Measurements from ENCODE around the gene CHRNE.

Gene CHRNE

DNA sequence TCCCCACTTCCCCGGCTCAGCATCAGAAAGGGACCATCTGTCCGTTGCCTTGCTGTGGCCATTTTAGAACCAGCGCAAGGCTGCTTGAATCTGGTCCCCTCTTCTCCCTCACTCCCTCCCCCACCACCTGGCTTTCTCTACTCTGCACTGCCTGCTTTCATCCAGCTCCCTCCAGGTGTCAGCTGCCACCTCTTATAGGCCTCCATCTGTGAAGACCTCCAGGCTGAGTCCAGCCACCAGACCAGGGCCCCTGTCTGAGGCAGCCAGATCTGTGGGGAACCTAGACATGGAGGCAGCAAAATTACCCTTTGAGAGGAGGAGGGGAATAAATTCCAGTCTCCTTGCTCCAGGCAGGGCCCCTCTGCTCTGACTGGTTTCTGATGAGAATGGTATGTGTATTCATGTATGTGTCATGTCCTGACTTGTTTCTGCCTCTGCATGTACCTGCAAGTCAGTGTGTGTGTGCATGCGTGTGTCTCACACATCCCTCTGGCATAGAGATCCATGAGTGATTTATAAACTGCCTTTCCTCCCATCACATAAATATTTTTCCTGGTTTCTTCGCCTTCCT is 48.7 kb downstream of the CHRNE start:
- DNase-seq (ENCODE audit: low spot score) = no peak

DNA sequence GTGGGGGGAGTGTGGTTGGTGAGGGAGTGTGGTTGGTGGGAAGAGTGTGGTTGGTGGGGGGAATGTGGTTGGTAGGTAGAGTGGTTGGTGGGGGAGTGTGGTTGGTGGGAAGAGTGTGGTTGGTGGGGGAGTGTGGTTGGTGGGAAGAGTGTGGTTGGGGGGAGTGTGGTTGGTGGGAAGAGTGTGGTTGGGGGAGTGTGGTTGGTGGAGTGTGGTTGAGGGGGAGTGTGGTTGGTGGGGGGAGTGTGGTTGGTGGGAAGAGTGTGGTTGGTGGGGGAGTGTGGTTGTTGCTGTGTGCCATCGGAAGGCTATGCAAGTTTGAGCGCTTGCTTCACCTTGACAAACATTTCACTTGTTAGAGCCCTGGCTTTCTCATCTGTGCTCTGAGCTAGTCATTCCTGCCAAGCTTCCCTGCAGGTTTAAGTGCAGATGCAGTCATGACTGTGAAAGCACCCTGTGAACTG is 49.7 kb downstream of the CHRNE start:
- no peak for DNase-seq (ENCODE audit: low spot score)

DNA sequence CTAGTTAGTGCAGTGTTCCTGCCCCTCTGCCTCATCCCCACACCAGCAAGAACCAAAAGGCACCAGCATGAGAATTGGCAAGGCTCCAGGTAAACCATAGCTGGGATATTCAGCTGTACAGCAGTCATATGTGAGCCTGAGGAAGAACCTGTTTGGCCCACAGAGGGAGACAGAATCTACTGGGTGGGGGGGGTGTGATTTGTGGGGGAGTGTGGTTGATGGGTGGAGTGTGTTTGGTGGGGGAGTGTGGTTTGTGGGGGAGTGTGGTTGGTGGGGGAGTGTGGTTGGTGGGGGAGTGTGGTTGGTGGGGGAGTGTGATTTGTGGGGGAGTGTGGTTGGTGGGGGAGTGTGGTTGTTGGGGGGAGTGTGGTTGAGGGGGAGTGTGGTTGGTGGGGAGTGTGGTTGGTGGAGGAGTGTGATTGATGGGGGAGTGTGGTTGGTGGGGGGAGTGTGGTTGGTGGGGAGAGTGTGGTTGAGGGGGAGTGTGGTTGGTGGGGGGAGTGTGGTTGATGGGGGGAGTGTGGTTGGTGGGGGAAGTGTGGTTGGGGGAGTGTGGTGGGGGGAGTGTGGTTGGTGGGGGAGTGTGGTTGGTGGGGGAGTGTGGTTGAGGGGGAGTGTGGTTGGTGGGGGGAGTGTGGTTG is 50.2 kb downstream of the CHRNE start:
- no peak for DNase-seq (ENCODE audit: low spot score)

DNA sequence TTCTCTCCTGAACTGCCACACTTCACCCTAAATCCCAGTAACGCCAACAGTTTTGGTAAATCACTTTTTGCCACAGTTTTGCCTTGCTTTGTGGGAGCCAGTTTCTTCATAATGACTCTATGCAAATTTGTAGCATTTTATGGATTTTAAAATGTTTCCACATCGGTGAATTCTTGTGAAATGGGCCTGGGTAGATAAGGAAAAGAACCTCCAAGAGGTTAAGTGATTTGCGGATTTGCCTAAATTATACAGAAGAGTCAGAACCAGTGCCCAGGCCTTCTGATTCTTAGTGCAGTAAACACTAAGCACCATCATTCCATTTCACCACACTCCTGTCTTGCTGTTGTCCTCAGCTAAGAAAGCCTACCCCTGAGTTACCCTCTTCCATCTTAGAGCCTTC is 51.8 kb downstream of the CHRNE start:
- DNase-seq (ENCODE audit: low spot score) = no peak

DNA sequence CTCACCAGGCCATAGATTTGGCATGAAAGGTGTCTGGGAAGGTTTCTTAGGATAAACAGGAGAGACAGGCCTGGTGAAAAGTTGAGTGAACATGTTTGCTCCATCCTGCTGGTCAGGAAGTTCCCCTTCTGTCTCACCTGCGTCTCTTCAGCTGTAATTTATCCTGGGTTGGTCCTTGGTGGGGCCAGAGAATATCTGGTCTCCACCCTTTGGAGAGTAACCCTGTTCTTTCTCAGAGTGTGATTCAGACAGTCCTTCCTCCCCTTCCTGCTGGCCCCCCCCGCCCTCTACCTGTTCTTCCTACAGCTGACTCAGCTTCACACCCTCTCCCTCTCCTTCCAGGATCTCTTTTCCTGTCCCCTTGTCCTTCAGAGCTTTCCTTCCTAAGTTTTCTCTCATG is 52.7 kb downstream of the CHRNE start:
- no peak for DNase-seq (ENCODE audit: low spot score)

DNA sequence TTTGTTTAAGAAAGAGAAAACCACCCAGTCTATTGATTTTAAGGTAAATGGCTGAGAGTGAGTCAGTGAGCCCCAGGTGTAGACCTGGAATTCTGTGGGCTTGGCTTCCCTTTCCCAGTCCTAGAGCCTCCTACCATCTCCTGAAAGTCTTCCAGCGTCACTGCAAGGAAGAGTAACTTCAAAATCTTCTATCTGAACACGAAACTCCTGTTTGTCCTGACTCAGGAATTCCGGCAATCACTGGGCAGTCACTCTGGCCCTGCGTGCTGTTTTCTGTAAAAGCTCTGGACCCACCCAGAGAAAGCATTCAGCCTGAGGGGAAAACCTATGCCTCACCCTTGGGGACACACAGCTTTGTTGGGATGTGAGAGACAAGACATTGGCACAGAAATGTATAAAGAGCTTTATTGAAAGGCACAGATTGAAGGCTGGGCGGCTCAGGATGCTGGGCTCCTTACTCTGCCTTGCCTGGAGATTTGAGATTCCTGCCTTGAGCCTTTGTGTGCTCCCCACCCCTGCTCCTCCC is 53.8 kb downstream of the CHRNE start:
- DNase-seq (ENCODE audit: low spot score) = no peak

All from ecto neural progenitor cell (in vitro differentiated cells).